HTERT RPE-1 (cell line): Measurements from ENCODE around the gene ERO1A.

Experiments
- in situ Hi-C: fragments of 300-500 bp; cut with MboI; formaldehyde crosslinking; loops from 4 replicates; pipeline ENCODE4 v1.14.3; 2020; ENCODE audit warnings: low sequenced_read_pairs

The ERO1A gene

DNA sequence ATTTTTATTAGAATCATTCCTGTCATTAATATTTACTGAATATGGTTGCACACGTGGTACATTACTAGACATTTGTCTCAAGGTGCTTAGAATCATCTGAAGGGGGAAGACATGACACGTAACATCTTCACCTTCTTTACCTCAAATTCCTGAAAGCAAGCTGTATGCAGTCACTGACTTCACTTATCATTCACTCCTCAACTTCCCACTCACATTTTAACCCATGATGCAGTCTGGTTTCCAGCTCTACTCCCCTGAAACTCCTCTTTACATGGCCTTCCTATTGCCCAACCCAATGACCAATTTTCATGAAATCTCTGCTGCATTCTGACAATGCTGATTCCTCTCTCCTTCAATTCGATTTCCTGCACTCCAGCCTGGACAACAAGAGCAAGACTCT, 5.9 kb upstream of the ERO1A start:
- in situ Hi-C loops = no loop called here

DNA sequence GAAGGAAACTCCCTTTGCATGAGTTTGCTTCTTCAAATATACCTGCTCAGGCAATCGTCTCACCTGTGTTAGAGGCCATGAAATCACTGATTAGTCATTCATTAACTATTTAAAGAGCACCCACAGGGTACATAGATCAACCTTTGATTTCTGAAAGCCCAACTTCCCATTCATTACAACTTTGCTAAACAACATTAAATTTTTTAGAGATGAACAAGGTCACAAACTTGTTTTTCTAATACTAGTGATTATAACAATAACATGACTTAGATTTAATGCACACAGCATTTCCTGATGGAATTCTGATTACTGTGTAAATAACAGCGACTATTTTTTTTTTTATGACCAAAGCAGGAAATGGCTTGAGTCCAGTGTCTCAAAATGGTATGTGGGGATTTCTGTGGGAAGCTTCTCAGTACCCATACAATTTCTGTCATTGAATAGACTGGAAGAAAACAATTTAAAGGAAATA, 5.4 kb upstream of the ERO1A start:
- in situ Hi-C loops = no loop called here

DNA sequence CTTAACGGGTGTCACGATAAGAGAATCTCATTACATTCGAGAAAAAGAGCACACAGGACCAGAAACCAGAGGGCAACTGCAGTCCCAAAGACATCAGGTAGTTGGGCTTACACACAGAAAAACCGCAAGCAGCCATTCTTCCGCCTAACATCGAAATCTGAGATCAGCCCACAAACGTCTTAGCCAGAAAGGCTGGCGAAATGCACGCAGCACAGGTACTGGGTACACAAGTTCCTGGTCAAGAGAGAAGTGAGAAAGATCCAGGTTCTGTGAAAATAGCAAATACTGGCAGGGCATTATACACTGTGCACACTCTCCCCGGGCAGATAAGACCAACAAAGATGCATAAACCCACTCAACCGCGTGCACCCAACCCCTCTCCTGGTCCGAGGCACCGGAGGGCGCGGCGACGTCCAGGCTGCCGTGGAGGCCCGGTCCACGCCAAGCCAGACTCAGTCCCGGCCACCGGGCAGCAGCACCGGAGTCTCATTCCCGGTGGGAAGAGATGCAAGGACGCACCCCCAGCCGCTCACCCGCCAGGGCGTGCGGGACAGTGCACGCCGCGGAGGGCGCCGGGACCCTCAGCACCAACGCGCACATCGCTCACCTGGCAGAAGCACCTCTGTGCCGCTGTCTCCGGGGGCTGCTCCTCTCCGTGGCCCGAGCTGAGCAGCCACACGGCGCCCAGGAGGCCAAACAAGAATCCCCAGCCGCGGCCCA, 437 bp downstream of the ERO1A start:
- in situ Hi-C loops = no loop called here

DNA sequence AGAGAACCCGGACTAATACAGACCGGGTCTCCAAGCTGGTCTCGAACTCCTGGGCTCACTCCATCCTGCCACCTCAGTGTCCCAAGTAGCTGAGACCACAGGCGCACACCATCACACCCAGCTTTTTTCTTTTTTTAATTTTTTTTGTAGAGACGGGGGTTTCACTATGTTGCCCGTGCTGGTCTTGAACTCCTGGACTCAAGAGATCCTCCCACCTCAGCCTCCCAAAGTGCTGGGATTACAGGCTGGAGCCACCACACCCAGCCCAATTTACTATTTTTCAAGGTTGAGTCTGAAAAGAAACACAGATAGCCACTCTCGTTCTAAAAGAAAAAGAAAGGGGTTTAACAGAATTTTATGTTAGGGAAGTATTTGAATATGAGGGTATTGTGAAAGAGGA, 1.8 kb downstream of the ERO1A start:
- in situ Hi-C loops = no loop called here

DNA sequence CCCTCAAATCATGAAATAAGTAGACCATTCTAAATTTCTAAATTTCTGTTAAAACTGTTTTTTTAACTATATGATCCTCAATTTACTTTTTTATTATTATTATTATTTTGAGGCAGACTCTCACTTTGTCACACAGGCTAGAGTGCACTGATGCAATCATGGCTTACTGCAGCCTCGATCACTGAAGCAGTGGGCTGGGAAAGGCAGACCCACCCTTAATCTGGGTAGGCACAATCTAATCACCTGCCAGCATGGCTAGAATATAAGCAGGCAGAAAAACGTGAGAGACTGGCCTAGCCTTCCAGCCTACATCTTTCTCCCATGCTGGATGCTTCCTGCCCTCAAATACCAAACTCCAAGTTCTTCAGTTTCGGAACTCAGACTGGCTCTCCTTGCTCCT, 2.3 kb downstream of the ERO1A start:
- in situ Hi-C loops = no loop called here

DNA sequence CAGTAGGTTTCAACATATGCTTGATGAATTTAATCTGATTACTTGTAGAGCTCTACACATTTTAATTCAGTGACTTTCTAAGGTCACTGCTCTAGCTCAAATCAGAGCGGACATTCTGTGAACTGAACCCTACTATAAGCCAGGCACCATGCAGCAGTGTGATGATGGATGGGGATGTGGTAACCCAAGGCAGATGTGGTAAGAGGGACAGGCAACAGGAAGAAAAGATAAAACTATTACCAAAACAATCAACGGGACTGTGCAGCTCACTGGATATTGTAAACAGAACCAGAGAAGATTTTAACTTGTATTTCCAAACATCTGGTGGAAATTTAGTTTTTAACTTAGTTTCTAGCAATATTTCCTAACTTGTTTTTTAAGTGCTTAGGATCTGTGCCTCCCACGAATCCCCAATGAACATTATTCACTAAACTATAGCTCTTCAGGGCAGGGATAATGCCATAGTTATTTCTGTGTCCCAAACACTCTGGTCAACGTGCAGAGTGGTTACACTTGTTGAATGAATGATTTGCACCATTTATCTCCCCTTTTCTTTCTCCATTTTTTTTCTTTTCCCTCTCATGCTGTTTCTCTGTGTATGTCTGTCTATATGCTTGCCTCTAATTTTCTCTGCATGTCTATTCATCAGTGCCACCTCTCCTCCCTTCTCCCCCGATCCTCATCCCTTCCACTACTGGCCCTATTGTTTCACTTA, 3.0 kb downstream of the ERO1A start:
- in situ Hi-C loops = no loop called here

DNA sequence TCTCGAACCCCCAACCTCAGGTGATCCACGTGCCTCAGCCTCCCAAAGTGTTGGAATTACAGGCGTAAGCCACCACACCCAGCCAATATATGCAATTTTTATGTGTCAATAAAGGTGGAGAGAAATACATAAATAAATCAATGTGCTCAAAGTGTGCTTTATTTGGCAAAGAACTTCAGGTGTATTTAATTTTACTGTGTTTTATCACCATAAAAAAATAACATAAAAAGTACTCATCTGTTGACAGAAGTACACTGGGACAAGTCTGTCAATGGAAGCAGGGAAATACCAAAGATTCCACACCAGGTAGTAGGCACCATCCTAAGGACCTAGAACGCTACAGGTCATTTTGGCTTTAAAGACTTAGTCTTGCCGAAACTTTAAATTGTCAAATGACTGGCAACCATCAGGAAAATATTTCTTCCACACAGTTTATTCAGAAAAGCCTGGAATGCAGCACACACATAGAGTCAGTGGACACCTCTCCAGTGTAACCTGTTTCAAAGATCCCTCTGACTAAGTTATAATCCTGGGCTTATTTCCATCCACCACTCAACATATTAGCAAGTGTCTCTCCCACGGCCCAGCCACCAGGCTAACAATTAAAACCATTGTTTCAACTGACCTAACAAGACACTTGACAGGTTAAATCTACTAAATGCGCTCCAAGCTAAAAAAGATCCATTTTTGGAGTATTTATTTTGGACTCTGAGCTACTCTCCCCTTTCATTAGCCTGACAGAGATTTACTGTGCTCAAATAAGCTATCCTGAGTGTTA, 4.2 kb downstream of the ERO1A start:
- in situ Hi-C loops = no loop called here

DNA sequence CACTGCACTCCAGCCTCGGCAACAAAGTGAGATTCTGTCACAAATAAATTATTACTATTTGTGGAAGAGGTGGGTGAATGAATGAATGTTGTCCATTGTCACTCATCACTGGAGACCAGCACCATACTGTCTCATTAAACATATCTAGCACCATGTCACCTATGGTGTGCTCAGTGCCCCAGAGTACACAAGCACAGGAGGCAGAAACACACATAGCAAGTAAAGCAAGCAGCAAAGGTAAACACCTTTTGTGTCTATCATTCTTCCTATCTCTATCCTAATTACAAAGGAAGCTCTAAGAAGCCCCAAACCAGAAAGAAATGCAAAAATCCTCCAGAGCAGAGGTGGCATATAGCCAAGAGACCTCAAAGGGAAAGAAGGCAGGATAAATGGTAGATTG, 9.2 kb downstream of the ERO1A start:
- in situ Hi-C loops = no loop called here

DNA sequence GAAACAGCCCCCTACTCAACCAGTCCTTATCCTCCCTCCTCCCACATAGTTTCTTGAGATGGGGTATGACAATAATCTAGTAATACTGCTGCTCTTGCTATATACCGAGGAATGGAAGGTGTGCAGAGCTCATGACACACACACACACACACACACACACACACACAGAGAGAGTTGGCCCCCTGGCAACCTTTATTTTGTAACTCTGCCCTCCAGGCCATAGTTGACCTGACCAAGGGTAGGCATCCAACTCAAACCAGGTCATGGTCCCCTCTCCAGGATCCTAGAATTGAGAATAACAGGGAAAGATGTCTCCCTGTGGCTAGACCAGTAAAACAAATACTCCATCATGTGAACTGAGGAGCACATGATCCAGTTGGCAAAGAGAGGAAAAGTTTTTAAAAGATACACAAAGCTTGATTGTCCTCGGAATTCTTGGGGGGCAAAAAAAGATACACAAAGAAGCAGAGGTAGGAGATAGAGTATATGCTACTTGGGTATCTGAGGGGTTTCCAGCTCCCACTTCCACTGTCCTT, 11.3 kb downstream of the ERO1A start:
- in situ Hi-C loops = no loop called here

DNA sequence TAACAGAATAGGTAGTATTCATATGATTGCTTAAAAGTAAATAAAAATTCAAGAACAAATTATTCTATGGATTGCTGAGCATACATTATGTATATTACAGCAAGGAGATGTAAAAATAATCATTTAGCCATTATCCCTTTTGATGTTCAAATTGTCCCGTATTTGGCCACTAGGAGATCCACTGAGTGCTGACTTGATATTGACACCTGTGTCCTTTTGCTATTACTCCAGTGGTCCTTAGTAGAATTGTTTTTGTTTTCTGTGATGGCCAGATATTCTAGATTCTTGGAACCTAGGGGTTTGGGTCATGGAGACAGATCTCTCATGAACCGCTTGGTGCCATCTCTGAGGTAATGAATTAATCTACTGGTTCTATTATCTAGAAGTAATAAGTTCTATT, 16.8 kb downstream of the ERO1A start:
- in situ Hi-C loops = no loop called here

DNA sequence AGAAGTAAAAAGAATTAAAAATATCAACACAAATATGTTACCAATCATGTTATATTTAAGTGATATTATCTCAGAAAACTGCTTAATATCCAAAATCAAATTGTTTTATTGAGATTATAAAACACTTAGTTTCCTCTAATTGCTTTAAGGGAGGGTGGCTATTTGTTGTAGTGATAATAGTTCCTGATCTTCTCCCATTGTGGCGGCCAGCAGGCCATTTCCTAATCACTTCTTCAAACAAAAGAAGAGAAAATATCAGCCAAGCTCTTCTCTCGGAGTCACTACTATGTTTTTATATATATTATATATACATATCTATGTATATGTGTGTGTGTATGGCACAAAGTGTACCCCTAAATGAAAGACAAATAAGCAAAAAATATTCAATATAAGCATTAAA, 31.5 kb downstream of the ERO1A start:
- in situ Hi-C loops = no loop called here

DNA sequence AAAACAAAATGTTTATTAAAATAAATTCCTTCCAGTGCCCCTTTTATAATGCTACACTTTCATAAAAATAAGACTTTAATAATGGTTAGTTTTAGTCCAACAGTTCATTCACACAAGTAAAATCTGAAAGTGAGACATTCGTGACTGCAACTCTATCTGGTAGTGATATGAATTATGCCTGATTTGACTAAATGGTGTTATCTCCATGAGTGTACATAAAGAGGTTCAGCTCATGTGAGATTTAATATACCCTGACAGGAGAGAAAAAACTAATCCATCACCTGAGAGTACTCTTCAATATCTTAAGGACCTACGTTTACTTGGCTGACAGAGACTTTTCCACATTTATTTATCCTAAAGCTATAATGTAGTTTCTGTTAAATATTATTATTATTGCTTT, 34.0 kb downstream of the ERO1A start:
- in situ Hi-C loops = no loop called here

DNA sequence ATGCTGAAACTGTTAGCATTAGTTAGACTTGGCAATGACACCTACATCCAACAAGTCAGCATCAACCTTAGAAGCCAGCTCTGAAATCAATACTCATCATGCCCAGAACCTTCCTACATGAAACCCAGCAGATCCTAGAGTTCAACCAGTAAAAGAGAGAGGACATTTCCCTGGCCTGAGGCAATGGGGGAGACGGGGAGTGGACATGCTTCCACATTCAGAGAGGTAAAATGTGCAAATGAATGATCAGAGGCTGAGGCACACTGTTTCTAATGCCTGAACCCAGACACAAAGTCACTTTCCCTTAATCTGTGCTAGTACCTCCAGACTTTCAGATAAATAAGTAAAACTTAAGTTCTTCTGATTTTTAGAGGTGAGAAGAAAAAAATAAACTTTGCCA, 34.5 kb downstream of the ERO1A start:
- in situ Hi-C loops = no loop called here

DNA sequence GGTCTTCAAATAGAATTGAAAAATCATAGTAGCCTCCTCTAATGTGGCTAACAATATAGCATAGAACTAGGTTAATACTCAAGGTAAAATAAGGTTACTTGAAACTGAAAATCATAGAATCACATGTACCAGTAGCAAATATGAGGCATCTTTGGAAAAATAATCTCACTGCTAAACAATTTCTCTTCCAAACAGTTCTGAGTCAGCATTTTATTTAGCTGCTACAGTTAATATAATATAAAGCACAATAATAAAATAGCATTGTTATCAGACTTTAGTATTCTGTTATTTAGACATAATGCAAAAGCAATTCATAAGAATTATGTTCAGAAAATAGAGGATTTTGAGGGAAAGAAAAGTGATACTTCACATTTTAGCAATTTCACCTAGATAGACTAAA, 35.0 kb downstream of the ERO1A start:
- in situ Hi-C loops = no loop called here

DNA sequence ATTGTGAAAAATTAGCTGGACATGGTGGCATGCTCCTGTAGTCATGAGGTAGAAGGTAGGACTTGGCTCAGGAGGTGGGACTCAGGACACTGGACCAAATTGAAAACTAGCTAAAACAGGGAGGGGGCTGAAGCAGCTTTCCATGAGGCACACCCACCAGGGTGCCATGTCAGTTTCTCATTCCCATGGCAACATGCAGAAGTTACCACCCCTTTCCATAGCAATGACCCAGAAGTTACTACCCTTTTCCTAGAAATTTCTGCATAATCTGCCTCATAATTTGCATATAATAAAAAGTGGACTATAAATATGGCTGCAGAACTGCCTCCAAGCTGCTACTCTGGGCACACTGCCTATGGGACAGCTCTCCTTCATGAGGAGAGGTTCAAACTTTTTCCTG, 38.5 kb downstream of the ERO1A start:
- in situ Hi-C loops = no loop called here

DNA sequence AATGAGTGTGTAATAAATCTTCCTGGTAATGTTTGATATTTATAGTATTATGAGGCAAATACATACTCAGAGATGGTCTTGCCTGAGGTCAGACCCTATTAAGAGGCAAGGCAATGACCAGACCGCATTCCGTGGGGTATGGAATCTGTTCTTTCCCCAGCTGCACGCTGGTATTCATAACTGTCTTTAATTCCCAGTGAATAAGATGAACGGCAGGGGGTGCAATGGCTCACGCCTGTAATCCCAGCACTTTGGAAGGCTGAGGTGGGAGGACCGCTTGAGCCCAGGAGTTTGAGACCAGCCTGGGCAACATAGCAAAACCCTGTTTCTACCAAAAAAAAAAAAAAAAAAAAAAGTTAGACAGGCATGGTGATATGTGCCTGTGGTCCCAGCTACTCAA, 44.6 kb downstream of the ERO1A start:
- in situ Hi-C loops = no loop called here

DNA sequence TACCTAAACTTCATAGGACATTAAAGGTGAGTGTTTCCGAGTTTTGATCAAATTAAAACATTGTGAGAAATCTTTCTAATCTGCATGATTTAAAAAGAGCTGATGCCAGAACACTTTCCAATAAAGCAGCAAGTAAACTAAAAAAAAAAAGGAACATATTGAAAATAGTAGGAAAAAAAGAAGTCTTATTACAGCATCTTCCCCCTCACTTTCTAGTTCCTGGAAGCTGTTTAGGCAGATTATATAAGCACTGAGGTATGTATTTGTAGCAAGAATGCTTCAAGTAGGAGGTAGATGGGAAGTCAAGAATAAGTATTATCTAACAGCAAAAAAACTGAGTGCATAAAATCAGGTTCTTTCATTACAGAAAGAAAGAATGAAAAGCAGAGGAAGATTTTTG, 45.8 kb downstream of the ERO1A start:
- in situ Hi-C loops = no loop called here

DNA sequence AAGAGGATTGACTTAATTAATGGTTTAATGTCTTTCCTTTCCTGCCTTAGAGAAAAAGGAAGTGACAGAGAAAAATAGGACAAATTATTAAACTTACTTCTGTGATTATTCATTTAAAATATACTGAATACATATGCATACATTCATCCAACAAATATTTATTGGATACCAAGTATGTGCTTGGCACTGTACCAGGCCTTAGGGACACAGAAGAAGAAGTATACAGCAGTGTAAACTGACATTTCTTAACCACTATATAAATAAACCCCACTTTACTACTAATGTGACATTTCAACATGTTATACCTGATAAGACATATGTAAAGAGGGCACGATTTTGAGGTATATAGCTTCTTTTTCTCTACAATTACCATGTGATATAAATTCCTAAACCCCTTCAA, 53.6 kb downstream of the ERO1A start:
- in situ Hi-C loops = no loop called here

DNA sequence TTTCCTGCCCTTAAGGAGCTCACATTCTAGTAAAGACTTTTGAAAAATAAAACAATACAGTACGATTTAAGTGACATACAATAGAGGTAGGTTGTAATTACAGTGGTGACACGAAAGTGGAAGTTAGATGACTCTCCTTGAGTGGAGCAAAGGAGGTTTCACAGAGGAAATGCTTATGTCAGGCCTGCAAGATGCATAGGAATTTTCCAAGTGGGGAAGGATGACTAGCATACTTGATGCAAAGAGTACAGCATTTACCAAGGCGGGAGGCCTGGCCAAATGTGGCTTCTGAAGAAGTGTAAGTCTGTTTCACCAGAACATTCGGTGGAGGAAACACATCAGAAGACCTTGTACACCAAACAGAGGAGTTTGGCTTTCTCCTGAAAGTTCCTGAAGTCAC, 55.2 kb downstream of the ERO1A start:
- in situ Hi-C loops = no loop called here

DNA sequence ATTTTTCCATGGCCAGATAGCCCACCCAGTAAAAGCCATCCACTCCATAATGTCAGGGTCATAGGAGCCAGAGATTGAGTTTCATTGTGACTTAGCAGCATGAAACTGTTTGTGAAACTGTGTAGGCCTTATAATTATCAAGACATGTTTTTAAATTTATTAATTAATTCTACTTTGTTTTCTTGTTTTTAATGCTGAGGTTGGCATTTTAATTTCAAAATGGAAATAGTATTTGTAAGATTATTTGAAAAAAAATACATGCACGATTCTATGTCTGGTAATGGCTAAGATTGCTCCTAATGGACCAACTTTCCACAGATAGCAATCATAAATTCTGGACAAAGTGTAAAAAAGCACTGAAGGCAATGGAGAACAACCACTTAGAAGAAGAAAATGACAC, 75.7 kb downstream of the ERO1A start:
- in situ Hi-C loops = no loop called here

DNA sequence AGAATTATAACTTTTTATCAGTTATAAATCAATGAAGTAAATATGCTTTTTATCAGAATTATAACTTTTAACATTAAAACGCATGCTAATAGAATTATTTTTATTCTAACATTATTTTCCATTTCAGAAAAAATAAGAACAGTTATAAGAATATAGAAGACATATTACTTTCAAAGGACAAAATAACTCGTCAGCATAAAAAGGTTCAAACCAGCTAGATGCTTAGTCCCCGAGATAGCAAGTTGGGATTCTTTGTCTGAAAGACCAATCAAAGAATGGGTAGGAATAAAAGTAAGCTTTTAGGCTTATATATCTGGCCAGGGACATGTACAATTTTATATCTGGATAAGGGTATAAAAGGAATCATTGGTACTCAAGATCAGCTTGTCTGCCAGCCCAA, 76.8 kb downstream of the ERO1A start:
- in situ Hi-C loops = no loop called here

DNA sequence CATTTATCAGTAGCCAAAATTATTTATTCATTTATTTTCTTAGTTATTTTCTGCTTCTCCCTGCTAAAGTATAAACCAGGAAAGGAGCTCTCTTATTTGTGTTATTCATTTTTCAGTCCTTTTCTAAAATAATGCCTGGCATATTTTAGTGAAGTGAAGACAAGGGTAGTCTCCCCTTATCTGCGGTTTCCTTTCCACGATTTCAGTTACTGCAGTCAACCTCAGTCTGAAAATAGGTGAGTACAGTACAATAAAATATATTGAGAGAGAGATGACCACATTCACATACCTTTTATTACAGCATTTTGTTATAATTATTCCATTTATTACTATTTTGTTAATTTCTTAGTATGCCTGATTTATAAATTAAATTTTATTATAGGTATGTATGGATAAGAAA, 85.2 kb downstream of the ERO1A start:
- in situ Hi-C loops = no loop called here
